SK-N-SH (cell line): ENCODE results near the gene SYT5.
"Not testable (repeated sequence)": the region's sequence is repeated elsewhere in the genome, so short reads cannot be mapped to it uniquely, and the experiment has no call there.

Source experiments
- MEF2A ChIP-seq: IDR thresholded peaks from 2 replicates; pipeline ENCODE4 v1.4.0; 2012; ENCODE audit warnings: low read depth, borderline replicate concordance
- TCF12 ChIP-seq: IDR thresholded peaks from 2 replicates; pipeline ENCODE4 v1.4.0; 2012
- TF ChIP-seq, protein P1 (sequence below): fragments of 200-600 bp; sonication (generic); IDR thresholded peaks from 2 replicates; pipeline ENCODE4 v1.6.1; 2017; ENCODE audit warnings: antibody characterized with exemption, mild to moderate bottlenecking, moderate library complexity

DNA sequence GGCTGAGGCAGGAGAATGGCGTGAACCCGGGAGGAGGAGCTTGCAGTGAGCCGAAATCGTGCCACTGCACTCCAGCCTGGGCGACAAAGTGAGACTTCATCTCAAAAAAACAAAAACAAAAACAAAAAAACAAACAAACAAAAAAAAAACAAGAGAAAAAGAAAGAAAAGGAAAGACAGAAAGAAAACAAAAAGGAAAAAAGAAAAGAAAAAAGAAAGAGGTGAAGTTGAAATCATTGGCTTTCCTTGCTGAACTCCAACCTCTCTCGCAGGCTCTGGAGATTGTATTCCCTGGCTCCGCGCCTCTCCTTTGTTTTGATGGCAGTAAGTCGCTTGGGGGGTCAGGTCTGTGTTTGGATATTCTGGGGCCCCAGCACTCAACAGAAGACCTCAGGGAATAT lies 7.8 kb downstream of the SYT5 start:
- not testable (repeated sequence) for TF ChIP-seq TCF12, MEF2A
- TF ChIP-seq, protein P1, sequence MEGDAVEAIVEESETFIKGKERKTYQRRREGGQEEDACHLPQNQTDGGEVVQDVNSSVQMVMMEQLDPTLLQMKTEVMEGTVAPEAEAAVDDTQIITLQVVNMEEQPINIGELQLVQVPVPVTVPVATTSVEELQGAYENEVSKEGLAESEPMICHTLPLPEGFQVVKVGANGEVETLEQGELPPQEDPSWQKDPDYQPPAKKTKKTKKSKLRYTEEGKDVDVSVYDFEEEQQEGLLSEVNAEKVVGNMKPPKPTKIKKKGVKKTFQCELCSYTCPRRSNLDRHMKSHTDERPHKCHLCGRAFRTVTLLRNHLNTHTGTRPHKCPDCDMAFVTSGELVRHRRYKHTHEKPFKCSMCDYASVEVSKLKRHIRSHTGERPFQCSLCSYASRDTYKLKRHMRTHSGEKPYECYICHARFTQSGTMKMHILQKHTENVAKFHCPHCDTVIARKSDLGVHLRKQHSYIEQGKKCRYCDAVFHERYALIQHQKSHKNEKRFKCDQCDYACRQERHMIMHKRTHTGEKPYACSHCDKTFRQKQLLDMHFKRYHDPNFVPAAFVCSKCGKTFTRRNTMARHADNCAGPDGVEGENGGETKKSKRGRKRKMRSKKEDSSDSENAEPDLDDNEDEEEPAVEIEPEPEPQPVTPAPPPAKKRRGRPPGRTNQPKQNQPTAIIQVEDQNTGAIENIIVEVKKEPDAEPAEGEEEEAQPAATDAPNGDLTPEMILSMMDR: not testable (repeated sequence)
